ENCODE measurements around the gene MIOX.

MIOX gene

DNA sequence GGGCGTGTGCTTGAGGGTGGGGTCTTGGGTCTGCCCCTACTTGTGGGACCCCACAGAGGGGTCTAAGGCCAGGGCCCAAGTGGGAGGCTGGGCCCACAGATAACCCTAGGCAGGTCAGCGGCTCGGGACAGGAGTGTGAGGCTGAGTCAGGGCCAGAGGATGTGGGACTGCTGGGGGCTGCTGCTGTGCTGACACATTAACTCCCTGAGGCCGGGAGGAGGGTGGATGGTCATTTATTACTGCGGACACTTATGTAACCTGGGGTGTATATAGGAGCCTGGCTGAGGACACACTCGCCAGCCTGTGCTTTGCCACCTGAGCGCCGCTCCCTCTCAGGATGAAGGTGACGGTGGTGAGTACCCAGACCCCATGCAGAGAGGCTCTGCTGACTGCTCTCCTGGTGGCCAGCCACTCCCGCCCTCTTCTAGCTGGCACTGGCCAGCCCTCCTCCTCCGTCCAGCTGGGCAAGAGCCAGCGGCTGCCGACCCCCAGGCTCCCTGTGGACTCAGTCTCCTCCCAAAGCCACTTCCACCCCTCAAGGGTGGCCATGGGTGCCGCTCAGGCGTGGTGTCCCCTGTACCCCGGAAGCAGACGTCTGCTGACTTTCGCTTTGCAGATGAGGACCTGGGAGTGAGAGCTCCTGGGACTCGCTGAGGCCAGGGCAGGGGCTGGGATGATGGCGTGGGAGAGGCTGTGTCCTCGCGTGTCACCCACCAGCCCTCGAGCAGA, at the start of gene MIOX:
MIOX (plus strand) TSS at position 299 of the 729 bp plus-strand sequence; CDS start at position 338, 39 bp downstream.
- no peak for DNase-seq (ENCODE audit: low read depth)

DNA sequence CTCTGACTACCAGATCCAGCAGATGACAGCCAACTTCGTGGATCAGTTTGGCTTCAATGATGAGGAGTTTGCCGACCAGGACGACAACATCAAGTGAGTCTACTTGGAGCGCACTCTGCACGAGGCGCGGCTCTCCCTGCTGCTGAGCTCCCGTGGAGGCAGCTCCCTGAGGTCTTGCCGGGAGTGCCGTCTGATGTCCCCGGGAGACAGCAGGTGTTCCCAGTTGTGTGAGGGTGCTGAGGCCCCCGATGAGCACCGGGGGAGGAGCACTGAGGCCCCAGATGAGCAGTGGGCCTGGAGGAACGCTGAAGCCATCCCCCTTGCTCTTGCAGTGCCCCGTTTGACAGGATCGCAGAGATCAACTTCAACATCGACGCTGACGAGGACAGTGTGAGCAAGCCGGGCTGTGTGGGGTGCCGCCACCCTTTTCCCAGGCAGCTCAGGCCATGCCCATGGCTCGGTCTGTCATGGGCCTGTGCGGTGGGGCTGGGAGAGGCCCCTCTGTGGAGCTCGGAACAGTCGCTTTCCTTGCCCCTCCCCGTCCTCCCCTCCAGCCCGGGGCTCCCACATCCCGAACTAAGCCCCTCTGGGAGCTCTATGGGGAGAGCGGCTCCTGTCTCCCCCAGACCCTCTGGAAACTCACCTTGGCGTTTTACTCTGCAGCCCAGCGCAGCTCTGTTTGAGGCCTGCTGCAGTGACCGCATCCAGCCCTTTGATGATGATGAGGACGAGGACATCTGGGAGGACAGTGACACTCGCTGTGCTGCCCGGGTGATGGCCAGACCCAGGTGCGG, 49.0 kb upstream of the MIOX start:
- no peak for DNase-seq (ENCODE audit: low read depth)

DNA sequence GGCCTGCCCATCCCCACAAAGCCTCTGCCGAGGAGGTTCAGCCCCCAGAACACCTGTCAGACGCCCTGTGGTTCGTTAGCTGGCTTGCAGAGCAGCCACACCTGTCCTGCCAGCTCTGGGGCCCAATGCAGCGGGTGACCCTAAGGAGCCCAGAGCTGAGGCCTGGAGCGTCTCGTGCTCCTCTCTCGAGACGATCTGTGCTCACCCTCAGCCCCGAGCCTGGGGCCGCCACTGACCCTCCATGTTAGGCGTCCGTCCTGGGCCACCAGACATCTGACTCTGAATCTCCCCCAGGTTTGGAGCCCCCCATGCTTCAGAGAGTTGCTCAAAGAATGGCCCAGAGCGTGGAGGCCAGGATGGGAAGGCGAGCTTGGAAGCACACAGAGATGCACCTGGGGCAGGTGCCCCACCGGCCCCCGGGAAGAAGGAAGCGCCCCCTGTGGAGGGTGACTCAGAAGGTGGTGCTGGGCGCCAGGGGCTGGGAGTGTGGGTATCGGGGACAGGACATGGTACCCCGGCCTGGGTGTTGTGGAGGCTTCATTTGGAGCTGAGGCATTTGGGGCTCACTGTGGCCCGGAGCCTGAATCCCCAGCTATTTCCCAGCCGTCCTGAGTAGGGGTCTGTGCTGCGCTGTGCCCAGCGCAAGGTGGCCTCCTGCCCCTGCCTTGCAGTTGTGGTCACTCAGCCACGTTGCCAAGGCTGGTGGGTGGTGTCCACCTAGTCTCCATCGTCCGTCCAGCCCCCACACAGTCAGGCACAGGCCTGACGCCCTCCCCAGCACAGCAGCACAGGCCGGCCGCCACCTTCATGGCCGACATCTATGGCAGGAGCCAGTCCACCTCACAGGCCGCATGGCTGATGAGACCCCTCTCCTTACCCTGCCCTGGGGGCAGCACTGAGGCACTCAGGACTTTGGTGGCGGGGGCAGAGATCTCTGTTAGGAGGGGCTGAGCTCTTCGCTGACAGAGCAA, 48.1 kb upstream of the MIOX start:
- DNase-seq (ENCODE audit: low read depth): no peak

DNA sequence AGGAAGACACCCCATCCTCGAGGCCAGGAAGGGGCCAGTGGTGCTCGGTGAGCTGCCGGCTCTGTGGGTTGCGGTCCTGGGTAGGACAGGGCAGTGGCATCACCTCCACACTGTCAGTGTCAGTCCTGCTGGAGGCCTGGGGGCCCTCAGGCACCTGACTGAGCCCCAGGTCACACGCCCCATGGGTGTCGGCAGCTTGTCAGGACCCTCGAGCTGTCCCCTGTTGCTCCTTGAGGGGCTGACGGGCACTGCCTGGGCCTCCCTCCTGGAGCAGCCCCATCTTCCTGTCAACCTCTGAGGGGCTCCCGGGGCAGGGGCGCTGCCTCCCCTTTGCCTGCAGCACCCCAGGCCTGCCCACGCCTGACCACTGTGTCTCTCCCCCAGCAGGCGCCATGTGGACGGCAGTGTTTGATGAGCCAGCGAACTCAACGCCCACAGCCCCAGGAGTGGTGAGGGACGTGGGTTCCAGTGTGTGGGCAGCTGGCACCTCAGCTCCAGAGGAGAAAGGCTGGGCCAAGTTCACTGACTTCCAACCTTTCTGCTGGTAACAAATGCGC, 47.3 kb upstream of the MIOX start:
- DNase-seq (ENCODE audit: low read depth): no peak

DNA sequence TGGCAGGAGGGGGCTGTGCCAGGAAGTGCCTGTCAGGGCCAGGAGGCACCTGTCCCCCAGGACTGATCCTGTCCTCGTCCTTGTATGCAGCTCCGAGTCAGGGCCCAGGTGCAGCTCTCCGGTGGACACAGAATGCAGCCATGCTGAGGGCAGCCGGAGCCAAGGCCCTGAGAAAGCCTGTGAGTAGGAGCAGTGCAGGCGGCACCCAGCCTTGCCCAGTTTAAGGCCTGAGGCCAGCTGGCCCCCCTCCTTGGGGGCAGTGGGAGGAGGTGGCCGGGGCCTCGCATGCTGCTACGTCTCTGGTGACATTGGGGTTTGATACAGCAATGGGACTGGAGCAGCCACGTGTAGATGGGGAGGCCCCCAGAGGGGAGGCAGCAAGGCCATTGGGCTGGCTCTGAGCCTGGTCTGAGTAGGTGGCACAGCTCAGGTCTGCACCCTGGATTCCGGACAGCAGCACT, 46.8 kb upstream of the MIOX start:
- no peak for DNase-seq (ENCODE audit: low read depth)

DNA sequence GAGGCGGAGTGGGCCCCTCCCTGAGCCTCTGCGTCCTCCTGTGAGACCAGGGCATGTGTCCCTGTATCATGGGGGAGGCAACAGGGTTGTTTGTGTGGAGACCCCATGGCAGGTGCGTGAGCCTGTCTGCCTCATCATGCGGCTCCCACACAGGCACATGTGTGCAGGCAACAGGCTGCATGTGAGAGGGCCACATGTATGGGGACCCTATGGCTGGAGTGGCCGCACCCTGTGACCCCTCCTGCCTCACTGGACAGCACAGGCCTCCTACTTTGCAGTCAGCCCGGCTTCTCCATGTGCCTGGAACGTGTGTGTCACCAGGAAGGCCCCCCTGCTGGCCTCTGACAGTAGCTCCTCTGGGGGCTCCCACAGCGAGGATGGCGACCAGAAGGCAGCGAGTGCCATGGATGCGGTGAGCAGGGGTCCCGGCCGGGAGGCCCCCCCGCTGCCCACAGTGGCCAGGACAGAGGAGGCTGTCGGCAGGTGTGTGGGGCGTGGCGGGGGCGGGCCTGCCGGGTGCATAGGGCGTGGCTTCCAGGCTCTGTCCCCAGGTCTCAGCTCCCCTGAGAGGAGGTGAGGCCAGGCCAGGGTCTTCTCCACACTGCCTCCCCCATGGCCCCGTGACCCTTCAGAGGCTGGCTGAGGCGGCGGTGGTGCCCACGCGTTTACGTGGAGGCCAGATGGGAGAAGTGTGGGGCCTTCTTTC, 46.0 kb upstream of the MIOX start:
- no peak for DNase-seq (ENCODE audit: low read depth)

DNA sequence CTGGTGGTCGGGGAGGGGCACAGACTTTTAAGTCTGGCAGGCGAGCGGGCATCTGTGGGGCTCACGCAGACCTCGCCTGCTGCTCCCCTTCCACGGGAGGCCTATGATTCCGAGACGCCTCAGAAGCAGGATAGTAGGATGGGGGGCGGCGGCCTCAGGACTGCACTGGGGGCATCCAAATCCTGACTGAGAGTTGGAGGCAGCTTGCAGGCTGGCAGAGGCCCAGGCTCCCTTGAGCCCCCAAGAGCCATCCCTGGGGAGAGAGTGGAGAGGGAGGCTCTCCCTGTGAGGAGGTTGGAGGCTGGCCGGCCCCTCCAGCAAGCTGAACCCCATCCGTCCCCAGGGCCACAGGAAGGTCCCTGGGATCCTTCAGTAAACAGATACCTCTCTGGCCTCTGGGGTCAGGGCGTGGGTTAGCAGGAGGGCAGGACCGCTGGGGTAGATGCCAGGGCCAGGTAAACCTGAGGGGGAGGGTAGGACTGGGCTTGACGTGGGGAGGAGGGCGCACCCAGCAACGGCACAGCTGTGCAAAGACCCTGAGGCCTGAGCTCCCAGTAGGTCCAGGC, 45.1 kb upstream of the MIOX start:
- no peak for DNase-seq (ENCODE audit: low read depth)

DNA sequence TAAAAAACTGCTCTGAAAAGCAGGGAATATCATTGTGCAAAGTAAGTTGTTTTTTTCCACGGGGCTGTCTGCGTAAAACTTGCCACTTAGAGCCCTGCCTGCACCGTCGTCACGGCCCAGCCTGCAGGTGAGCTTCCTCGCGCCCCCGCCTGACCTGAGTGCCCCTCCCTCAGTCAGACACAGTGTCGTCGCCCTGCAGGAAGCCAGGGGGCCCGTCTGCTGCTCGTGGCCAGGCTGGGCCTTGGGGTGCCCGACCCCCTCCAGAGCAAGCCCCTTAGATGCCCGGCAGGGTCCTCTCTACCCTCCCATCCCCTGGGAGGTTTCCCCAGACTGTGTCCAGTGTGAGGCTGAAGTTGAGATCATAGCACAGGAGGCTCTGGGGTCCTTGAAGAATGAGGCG, 43.5 kb upstream of the MIOX start:
- DNase-seq (ENCODE audit: low read depth): no peak

DNA sequence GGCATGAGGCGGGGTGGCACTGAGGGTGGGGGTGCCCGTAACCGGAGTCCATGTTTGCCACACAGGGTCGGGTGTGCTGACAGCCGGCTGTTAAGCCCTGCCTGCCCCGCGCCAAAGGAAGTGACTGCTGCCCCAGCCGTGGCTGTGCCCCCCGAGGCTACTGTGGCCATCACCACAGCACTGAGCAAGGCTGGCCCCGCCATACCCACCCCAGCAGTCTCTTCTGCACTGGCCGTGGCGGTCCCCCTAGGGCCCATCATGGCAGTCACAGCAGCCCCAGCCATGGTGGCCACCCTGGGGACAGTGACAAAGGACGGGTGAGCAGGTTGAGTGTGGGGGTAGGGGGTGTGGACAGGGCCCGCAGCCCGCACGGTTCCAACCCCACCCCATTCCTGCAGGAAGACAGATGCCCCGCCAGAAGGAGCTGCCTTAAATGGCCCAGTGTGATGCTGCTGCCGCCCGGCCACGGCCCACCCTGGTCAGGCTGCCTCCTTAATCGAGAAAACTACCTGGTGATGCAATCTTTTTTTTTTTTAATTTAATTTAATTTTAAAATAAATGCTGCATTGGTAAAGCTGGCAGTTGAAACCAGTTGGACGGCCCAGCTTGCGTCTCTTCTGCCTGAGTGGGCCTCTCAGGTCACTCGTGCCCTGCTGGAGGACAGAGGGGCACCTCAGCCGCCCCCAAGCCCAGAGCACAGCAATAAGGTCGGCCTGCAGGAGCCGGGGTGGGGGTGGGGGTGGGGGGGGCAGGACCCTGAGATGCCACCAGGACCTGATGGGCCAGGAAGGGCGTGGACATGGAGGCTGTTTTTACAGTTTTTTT, 42.6 kb upstream of the MIOX start:
- DNase-seq (ENCODE audit: low read depth): no peak

DNA sequence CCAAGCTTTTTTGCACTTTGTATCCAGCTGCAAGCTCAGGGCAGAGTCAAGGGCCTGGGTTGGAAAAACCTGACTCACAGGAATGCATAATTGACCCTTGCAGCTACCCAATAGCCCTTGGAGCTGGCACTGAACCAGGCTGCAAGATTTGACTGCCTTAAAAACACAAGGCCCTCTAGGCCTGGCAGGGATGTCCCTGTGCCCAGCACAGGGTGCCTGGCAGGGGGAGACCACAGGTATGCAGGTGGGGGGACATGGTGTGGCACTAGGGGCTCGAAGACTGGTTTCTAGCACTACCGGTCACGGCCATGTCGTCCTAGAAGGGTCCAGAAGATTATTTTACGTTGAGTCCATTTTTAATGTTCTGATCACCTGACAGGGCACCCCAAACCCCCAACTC, 42.0 kb upstream of the MIOX start:
- no peak for DNase-seq (ENCODE audit: low read depth)

DNA sequence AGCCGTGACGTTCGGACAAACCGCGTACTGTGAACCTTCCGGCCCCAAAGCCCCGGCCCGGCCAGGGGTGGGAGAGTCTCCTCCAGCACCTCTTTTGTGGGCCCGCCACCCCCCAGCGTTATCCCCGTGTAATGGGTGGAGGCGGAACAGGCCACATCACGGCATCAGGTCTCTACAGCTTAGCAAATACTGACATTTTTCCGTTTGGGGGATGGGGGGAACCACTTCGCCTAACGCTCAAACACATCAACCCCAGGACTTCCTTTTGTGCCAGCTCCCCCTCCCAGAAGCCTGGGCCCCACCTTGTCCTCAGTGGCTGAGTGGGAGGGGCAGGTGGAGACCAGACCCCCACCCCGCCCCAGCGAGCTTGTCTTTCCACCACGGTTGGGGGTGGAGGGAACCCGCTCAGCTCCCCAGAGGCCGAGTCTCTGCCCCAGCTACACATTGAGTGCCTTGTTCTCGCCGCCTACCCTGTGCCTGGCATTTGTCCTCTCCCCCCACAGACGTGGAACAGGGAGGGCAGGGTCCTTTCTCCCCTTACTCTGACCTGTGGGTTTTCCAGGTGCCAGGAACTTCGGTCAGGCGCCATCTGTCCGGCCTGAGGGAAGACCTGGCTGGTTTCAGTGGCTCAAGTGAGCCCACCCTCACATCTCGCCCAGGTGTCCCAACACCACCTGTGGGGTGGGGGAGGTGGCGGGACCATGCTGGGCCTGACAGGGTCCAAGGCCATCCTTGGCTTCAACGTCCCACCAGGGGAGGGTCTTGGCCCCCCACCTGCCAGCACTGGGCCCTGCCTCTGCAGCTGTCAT, 41.4 kb upstream of the MIOX start:
- peak; percentile 22 for DNase-seq (ENCODE audit: low read depth)

DNA sequence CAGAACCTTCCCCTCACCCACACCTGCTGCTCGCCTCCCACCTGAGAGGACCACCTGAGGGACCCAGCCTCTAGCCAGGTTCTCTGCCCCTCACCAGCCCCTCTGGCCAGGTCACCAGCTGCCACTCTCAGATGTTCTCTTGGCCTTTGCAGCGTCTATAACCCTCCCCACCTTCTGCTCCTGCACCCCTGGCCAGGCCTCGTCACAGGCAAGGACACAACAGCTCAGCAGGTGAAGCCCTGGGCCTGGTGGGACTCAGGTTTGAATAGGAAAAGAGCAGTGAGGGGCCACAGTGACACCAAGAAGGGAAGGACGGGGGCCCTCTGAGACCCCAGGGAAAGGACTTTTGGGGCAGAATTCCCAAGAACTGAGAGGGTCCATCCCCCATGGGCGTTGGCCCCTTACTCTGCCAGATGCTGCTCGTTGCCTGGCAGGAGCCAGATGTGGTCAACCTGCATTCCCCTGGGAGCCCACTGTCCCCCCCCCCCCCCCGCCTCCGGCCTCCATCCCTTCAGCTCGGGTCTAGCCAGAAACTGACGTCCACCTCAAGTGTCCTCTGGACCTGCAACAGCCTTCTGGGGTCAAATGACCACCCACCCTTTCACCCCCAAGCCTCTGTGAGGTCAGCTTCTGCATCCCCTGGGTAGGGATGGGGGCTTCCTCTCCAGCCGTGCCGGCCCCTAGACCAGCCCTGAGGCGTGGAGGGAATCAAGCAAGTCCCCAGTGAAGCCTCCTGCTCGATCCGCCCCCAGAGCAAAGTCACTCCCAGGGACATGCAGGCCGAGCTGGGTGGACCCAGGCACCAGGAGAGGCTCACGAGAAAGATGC, 40.6 kb upstream of the MIOX start:
- DNase-seq (ENCODE audit: low read depth): no peak

DNA sequence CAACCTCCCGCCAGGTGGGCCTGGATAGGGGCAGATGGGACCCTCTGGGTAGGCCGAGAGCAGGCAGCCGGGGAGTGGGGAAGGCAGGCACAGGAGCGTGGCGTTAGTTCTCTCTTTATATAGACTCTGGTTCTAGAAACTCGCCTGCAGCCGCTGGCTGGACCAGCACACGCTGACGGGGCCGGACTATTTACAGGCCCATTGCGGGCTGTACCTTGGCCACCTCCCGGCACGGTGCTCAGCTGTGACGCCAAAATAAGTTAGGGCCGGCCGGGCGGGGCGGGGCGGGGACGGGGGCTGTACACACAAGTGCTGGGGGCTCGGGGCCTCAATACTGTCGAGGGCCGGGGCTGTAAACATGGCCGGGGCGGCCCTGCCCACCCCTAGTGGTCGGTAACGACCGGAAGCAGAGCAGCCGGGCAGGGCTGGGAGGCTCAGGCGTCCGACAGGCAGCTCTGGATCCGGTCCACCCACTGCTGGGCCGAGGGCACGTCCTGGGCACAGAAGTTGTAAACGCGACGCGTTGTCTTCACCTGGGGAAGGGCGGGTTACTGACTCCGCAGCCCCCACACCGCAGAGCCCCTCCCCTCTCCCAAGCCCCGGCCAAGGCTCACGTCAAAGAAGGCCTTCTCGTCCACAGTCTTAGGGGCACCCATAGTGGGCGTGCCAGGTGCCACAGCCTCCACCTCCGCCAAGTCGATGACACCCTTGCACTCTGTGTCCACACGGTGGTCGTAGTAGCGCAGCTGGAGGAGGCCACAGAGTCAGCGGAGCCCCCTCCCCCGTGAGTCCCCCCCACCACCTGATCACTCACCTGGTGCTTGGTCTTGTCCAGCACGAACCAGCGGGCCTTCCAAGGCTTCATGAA, 39.7 kb upstream of the MIOX start:
- no peak for DNase-seq (ENCODE audit: low read depth)

DNA sequence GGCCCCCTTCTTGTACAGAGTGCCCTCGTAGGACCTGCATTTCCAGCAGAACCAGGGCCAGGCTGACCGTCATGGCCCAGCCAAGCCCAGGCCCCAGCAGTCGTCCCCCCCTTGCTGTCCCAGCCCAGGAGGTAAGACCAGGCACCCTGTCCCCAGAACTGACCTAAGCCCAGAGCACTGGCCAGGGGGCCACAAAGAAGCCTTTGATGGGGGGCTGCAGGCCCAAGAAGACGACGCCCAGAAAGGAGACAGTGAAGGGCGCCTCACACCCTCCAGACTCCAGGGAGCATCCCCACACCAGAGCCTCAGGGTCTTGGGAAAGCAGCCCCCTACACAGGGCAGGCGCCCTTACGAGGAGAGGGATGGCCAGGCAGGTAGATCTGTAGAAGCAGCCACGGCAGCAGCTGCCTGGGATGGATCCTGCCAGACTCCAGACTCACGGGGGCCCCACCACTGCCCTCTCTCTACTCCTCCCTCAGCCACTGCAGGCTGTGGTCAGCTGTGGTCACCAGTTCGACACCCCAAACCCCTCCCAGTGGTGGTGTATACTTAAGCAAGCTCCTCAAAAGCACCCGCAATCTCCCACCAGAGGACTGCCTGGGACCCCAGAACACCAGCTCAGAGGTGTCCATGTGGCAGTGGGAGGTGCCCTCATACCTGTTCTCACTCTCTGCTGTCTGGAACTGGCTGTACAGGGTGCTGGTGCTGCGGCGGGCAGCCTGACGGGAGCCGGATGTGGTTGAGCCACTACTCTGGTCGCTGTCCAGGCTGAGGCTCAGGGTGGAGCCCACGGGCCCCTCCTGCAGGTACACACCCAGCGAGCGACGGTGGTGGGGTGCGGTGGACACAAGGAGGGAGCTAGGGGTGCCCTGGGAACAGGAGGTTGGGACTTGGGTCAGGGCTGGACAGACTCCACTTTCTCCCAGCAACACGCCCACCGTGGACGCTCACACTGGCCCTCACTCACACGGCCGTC, 38.8 kb upstream of the MIOX start:
- no peak for DNase-seq (ENCODE audit: low read depth)

DNA sequence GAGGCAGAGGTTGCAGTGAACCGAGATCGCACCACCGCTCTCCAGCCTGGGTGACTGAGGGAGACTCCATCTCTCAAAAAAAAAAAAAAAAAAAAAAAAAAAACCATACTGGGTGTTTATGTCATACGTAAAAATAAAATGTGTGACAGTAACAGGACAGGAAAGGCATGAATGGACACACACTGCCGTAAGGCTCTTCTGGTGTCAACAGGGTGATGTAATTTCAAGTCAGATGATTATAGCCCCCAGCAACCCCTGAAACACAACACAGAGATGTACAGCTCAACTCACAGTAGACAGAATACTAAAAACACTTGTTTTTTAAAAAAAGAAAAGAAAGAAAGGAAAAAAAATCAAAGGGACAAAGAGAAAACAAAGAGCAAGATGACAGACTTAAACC, 34.0 kb upstream of the MIOX start:
- DNase-seq (ENCODE audit: low read depth): no peak

DNA sequence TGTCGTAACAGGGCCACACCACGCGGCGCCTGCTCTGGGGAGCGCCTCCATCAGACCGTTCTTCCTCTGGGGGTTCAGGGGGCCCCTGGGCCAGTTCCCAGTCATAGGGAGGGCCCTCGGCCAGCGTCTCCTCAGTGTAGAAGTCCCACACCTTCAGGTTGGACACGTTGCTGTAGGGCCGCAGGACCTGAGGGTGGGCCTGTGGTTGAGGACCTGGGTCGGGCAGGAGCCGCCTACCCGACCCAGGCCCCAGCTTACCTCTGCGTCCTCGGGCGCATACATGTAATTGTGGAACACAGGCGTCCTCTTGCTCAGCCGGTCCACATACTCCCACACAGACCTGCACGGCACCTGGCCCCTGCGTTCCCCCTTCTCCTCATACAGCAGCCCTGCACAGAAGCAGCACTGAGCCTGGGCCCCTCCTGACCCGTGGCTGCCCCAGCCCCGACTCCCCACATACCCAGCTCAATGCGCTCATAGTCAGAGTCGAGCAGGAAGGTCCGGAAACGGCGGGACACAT, 32.0 kb upstream of the MIOX start:
- DNase-seq (ENCODE audit: low read depth): no peak
